Choroid plexus epithelial cell (primary cell): Measurements from ENCODE around the gene BBS9.

Experiments
- DNase-seq: peaks from one replicate; pipeline ENCODE4 v3.0.0-alpha.2; 2010; ENCODE audit warnings: low read depth
- H3K4me3 ChIP-seq: 2 replicates; pipeline ENCODE4 v1.5.1; 2011; ENCODE audit warnings: low read depth, mild to moderate bottlenecking, control low read depth, low read length, moderate library complexity
- CTCF ChIP-seq: conservative IDR thresholded peaks from 2 replicates; pipeline ENCODE4 v1.5.1; 2011; ENCODE audit warnings: low read depth, mild to moderate bottlenecking, control low read depth, inconsistent platforms, low read length, moderate library complexity

The BBS9 gene

DNA sequence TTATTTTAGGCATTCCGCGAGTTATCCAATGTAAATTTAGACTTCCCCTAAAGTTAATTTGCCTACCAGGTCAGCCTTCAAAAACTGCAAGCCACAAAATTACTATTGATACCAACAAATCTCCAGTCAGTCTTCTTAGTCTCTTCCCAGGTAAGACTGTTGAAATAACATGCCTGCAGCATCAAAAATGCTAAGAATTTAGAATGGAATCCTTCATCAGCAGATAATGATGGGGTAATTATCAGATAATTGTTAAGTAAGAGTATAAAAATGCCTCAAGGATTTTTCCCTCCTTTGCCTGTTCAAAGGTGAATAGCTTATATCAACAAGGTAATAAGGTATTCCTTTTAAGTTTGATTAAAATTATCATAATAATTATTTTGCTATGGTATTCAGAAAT, 228.5 kb downstream of the BBS9 start:
- no peak overlapping the region for H3K4me3 ChIP-seq
- TF ChIP-seq CTCF: no peak
- DNase-seq: no peak

DNA sequence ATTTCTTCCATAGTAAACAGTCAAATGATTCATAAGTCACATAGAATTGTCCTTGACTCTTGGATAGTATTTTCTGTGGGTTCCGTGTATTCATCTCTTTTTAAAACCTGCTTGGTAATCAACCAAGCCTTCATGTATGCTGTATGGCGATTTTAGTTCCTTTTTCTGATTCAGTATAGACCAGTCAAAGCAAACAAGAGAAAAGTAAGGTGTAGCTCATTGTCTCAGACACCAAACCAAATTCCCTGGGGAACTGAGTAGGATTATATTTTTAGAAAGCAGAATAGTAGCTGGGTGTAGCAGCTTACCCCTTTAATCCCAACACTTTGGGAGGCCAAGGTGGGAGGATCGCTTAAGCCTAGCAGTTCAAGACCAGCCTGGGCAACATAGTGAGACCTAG, 240.5 kb downstream of the BBS9 start:
- no peak for TF ChIP-seq CTCF
- no peak overlapping the region for H3K4me3 ChIP-seq
- no peak for DNase-seq

- no peak for DNase-seq
- H3K4me3 ChIP-seq: no peak overlapping the region
- no peak for TF ChIP-seq CTCF
Observed at GRCh38 chr7:33373195-33373594, 243.8 kb downstream of the BBS9 start.

- no peak for TF ChIP-seq CTCF
Observed at GRCh38 chr7:33379891-33380525, 250.6 kb downstream of the BBS9 start.

DNA sequence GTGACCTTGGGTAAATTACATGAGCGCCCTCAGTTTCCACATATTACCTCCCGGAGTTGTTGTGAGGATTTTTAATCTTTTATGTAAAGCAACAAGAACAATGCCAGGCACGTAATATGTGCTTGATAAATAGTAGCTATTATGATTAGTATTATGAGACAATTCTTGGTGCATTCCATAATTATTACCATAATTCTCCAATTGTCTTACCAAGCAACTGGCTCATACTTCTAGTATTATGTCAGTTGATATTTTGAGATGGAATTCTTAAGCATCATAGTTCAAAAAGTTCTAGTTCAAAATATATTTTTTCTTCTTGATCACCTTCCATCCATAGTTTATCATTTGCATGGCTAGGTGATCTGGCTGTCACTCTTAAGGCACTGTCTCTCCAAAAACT, 259.0 kb downstream of the BBS9 start:
- peak; percentile 7 for DNase-seq
- no peak overlapping the region for H3K4me3 ChIP-seq
- no peak for TF ChIP-seq CTCF

More at GRCh38 chr7:33379891-33380525, 250.6 kb downstream of the BBS9 start:
- H3K4me3 ChIP-seq: no peak overlapping the region
- DNase-seq: no peak

DNA sequence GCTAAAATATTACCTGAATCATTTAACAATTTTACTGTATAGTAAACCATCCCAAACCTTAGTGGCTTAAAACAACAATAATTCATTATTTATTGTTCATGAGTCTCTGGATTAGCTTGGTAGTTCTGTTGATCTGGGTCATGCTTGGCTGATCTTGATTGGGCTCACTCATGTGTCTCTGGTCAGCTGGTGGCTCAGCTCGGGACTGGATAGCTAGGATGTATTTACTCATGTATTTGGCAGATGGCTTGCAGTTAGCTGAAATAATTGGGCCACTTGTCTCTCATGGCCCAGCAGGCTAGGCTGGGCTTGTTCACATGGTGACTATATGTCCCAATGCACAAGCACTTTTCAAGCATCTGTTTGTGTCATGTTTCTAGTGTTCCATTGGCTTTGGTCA, 262.8 kb downstream of the BBS9 start:
- H3K4me3 ChIP-seq: no peak overlapping the region
- DNase-seq: no peak
- no peak for TF ChIP-seq CTCF

GRCh38 chr7:33393770-33394169, 264.4 kb downstream of the BBS9 start:
- no peak for TF ChIP-seq CTCF
- no peak overlapping the region for H3K4me3 ChIP-seq
- DNase-seq: no peak
